Measurements from ENCODE around the gene SP2.

SP2 gene

GRCh38 chr17:47913050-47913449 lies 17.0 kb downstream of the SP2 start:
- no peaks in the 10 kb centered on the region for H3K9me3 ChIP-seq (ENCODE audit: severe bottlenecking)
- no peak for TF ChIP-seq CTCF (IDR thresholded peaks at IDR 0.05; ENCODE audit: poor library complexity, severe bottlenecking)
- no peak overlapping the region for H3K4me3 ChIP-seq (ENCODE audit: severe bottlenecking)
- no peaks in the 10 kb centered on the region; the same call in 1 of the 2 replicates for H3K36me3 ChIP-seq (ENCODE audit: low read depth)
- DNase-seq (ENCODE audit: low spot score) (no peak), ATAC-seq (ENCODE audit: low read depth) (no peak)
- no peaks in the 10 kb centered on the region for H3K27me3 ChIP-seq (ENCODE audit: insufficient read depth, poor library complexity, severe bottlenecking)
- peaks cover 4% of the 10 kb centered on the region for H3K4me1 ChIP-seq (ENCODE audit: insufficient read depth, poor library complexity, severe bottlenecking)
- no peak overlapping the region for H3K27ac ChIP-seq (ENCODE audit: poor library complexity, severe bottlenecking)

- TF ChIP-seq CTCF (IDR thresholded peaks at IDR 0.05; ENCODE audit: poor library complexity, severe bottlenecking): no peak
- DNase-seq (ENCODE audit: low spot score) (no peak), ATAC-seq (ENCODE audit: low read depth) (no peak)
- H3K9me3 ChIP-seq (ENCODE audit: severe bottlenecking): no peaks in the 10 kb centered on the region
- no peak overlapping the region for H3K27ac ChIP-seq (ENCODE audit: poor library complexity, severe bottlenecking)
- peaks cover 8% of the 10 kb centered on the region for H3K4me1 ChIP-seq (ENCODE audit: insufficient read depth, poor library complexity, severe bottlenecking)
- no peak overlapping the region for H3K4me3 ChIP-seq (ENCODE audit: severe bottlenecking)
- no peaks in the 10 kb centered on the region for H3K27me3 ChIP-seq (ENCODE audit: insufficient read depth, poor library complexity, severe bottlenecking)
- H3K36me3 ChIP-seq (ENCODE audit: low read depth): no peaks in the 10 kb centered on the region; the same call in none of the 2 replicates
Observed at GRCh38 chr17:47914306-47914948, 18.4 kb downstream of the SP2 start.

- Histone ChIP-seq H3K4me3 (ENCODE audit: severe bottlenecking) (no peak overlapping the region), H3K27me3 (ENCODE audit: insufficient read depth, poor library complexity, severe bottlenecking) (no peaks in the 10 kb centered on the region), H3K27ac (ENCODE audit: poor library complexity, severe bottlenecking) (no peak overlapping the region), H3K9me3 (ENCODE audit: severe bottlenecking) (no peaks in the 10 kb centered on the region), H3K36me3 (ENCODE audit: low read depth) (no peaks in the 10 kb centered on the region; the same call in none of the 2 replicates), H3K4me1 (ENCODE audit: insufficient read depth, poor library complexity, severe bottlenecking) (peaks cover 8% of the 10 kb centered on the region)
- ATAC-seq (ENCODE audit: low read depth) (no peak), DNase-seq (ENCODE audit: low spot score) (no peak)
- no peak for TF ChIP-seq CTCF (IDR thresholded peaks at IDR 0.05; ENCODE audit: poor library complexity, severe bottlenecking)
Observed at GRCh38 chr17:47915776-47916398, 19.9 kb downstream of the SP2 start.

- Histone ChIP-seq H3K4me1 (ENCODE audit: insufficient read depth, poor library complexity, severe bottlenecking) (peaks cover 8% of the 10 kb centered on the region), H3K27me3 (ENCODE audit: insufficient read depth, poor library complexity, severe bottlenecking) (no peaks in the 10 kb centered on the region), H3K9me3 (ENCODE audit: severe bottlenecking) (no peaks in the 10 kb centered on the region), H3K27ac (ENCODE audit: poor library complexity, severe bottlenecking) (no peak overlapping the region), H3K4me3 (ENCODE audit: severe bottlenecking) (no peak overlapping the region), H3K36me3 (ENCODE audit: low read depth) (no peaks in the 10 kb centered on the region; the same call in none of the 2 replicates)
- no peak for TF ChIP-seq CTCF (IDR thresholded peaks at IDR 0.05; ENCODE audit: poor library complexity, severe bottlenecking)
- no peak for ATAC-seq (ENCODE audit: low read depth)
- DNase-seq (ENCODE audit: low spot score): no peak
Observed at GRCh38 chr17:47916489-47917208, 20.6 kb downstream of the SP2 start.
